ENCODE measurements around the gene RAD9A.

DNA sequence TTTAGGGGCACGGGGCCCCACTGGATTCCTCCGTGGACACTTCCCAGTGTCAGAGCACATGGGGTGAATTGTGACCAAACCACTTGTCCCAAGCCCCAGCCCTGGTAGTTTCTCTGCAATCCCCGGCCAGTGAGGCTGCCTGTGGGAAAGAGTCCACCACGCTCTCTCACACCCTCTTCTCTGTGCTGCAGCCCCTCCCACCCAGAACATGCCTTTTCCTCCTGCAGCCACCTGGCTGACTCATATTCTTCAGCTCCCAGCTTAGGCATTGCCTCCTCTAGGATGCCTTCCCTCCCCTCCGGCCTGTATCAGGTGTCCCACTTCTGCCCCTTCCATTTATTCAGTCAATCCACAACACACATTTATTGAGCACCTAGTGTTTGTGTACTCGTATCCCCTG, 31.1 kb downstream of the RAD9A start:
- no peak for TF ChIP-seq POLR2A (IDR thresholded peaks at IDR 0.05; ENCODE audit: extremely low read depth, insufficient read length)
- TF ChIP-seq, protein P1, sequence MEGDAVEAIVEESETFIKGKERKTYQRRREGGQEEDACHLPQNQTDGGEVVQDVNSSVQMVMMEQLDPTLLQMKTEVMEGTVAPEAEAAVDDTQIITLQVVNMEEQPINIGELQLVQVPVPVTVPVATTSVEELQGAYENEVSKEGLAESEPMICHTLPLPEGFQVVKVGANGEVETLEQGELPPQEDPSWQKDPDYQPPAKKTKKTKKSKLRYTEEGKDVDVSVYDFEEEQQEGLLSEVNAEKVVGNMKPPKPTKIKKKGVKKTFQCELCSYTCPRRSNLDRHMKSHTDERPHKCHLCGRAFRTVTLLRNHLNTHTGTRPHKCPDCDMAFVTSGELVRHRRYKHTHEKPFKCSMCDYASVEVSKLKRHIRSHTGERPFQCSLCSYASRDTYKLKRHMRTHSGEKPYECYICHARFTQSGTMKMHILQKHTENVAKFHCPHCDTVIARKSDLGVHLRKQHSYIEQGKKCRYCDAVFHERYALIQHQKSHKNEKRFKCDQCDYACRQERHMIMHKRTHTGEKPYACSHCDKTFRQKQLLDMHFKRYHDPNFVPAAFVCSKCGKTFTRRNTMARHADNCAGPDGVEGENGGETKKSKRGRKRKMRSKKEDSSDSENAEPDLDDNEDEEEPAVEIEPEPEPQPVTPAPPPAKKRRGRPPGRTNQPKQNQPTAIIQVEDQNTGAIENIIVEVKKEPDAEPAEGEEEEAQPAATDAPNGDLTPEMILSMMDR (IDR thresholded peaks at IDR 0.05; ENCODE audit: low read depth, low read length) = no peak
- TF ChIP-seq, protein P2, sequence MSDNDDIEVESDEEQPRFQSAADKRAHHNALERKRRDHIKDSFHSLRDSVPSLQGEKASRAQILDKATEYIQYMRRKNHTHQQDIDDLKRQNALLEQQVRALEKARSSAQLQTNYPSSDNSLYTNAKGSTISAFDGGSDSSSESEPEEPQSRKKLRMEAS (IDR thresholded peaks at IDR 0.05; ENCODE audit: low read depth, low read length) = no peak

Measured in NB4 (cell line).